GM23338 (cell line): ENCODE measurements around the gene PIK3R4. TPM values are rescaled to one million over a fixed set of nuclear protein-coding genes. Genes with fewer than 3 reads are reported as not detected.

Source experiments
- ATAC-seq: fragments of 200-7000 bp; cut with Tn5 transposase; 3 replicates; pipeline ENCODE4 v1.9.1; 2020
- DNase-seq: peaks from one replicate; pipeline ENCODE4 v3.0.0-alpha.2; 2015; ENCODE audit warnings: low spot score
- H2AFZ ChIP-seq: fragments of 200-600 bp; sonication (generic); 2 replicates; pipeline ENCODE4 v1.8.0; 2016; ENCODE audit warnings: antibody characterized with exemption, mild to moderate bottlenecking, moderate library complexity
- H3F3A ChIP-seq: fragments of 200-600 bp; sonication (generic); replicated peaks from 2 replicates; pipeline ENCODE4 v1.8.0; 2017; ENCODE audit warnings: antibody characterized with exemption, mixed run types, low read depth
- H3K27ac ChIP-seq: fragments of 200-600 bp; sonication (generic); 2 replicates; pipeline ENCODE4 v1.6.1; 2016; ENCODE audit warnings: low read depth
- H3K27me3 ChIP-seq: fragments of 200-600 bp; sonication (generic); 2 replicates; pipeline ENCODE4 v1.8.0; 2016; ENCODE audit warnings: mild to moderate bottlenecking, mixed run types, moderate library complexity; ENCODE audit not compliant: insufficient read depth
- H3K36me3 ChIP-seq: fragments of 200-600 bp; sonication (generic); 2 replicates; pipeline ENCODE4 v1.8.0; 2016; ENCODE audit warnings: mild to moderate bottlenecking; ENCODE audit not compliant: insufficient read depth
- H3K4me1 ChIP-seq: fragments of 200-600 bp; sonication (generic); 2 replicates; pipeline ENCODE4 v1.8.0; 2016; ENCODE audit warnings: mild to moderate bottlenecking, moderate library complexity; ENCODE audit not compliant: insufficient read depth
- H3K4me2 ChIP-seq: fragments of 200-600 bp; sonication (generic); 2 replicates; pipeline ENCODE4 v1.7.1; 2017; ENCODE audit warnings: mixed run types
- H3K4me3 ChIP-seq: fragments of 200-600 bp; sonication (generic); 2 replicates; pipeline ENCODE4 v1.6.1; 2016; ENCODE audit warnings: mixed run types
- H3K79me2 ChIP-seq: fragments of 200-600 bp; sonication (generic); replicated peaks from 2 replicates; pipeline ENCODE4 v1.8.0; 2017; ENCODE audit warnings: mild to moderate bottlenecking; ENCODE audit not compliant: insufficient read depth
- H3K9me2 ChIP-seq: fragments of 200-600 bp; sonication (generic); 2 replicates; pipeline ENCODE4 v1.8.0; 2017; ENCODE audit not compliant: insufficient read depth
- H4K20me1 ChIP-seq: fragments of 200-600 bp; sonication (generic); replicated peaks from 2 replicates; pipeline ENCODE4 v1.8.0; 2017; ENCODE audit warnings: mild to moderate bottlenecking; ENCODE audit not compliant: insufficient read depth
- H3K27ac Mint-ChIP-seq: 2 replicates; pipeline ENCODE4 v1.8.0; 2020; ENCODE audit warnings: inconsistent platforms, mild to moderate bottlenecking, moderate library complexity, mixed read lengths
- H3K27me3 Mint-ChIP-seq: 3 replicates; pipeline ENCODE4 v1.8.0; 2022; ENCODE audit warnings: low read depth, mild to moderate bottlenecking, moderate library complexity, mixed read lengths, inconsistent platforms; ENCODE audit not compliant: insufficient read depth, poor library complexity
- H3K36me3 Mint-ChIP-seq: 3 replicates; pipeline ENCODE4 v1.8.0; 2021; ENCODE audit warnings: low read depth, mild to moderate bottlenecking, inconsistent platforms, moderate library complexity, mixed read lengths
- H3K4me1 Mint-ChIP-seq: 3 replicates; pipeline ENCODE4 v1.8.0; 2020; ENCODE audit warnings: mild to moderate bottlenecking, inconsistent platforms, mixed read lengths
- H3K4me3 Mint-ChIP-seq: 3 replicates; pipeline ENCODE4 v1.8.0; 2021; ENCODE audit warnings: moderate library complexity, mild to moderate bottlenecking, inconsistent platforms, mixed read lengths
- H3K9me3 Mint-ChIP-seq: 3 replicates; pipeline ENCODE4 v1.8.0; 2020; ENCODE audit warnings: moderate library complexity, mild to moderate bottlenecking, inconsistent platforms, mixed read lengths
- CREB1 ChIP-seq: fragments of 250-450 bp; sonication (Bioruptor Pico); IDR thresholded peaks from 2 replicates; pipeline ENCODE4 v1.5.0; 2020; ENCODE audit warnings: low read depth, mild to moderate bottlenecking, moderate library complexity
- EZH2 ChIP-seq: fragments of 200-600 bp; sonication (generic); IDR thresholded peaks from one replicate; pipeline ENCODE4 v1.8.0; 2017; ENCODE audit warnings: antibody characterized with exemption, mild to moderate bottlenecking, low read depth; ENCODE audit not compliant: unreplicated experiment
- EZH2phosphoT487 ChIP-seq: fragments of 200-600 bp; sonication (generic); IDR thresholded peaks from one replicate; pipeline ENCODE4 v1.8.1; 2018; ENCODE audit warnings: antibody characterized with exemption; ENCODE audit not compliant: unreplicated experiment
- JUNB ChIP-seq: IDR thresholded peaks from one replicate; pipeline ENCODE4 v1.6.1; 2016; ENCODE audit warnings: antibody characterized with exemption; ENCODE audit not compliant: unreplicated experiment
- NANOG ChIP-seq: IDR thresholded peaks from 2 replicates; pipeline ENCODE4 v1.6.1; 2016; ENCODE audit warnings: antibody characterized with exemption, borderline replicate concordance
- POLR2AphosphoS5 ChIP-seq: IDR thresholded peaks from 2 replicates; pipeline ENCODE4 v1.6.1; 2016; ENCODE audit warnings: antibody characterized with exemption, low read depth
- ZNF114 ChIP-seq: fragments of 250-450 bp; sonication (Bioruptor Pico); IDR thresholded peaks from 2 replicates; pipeline ENCODE4 v1.5.0; 2020; ENCODE audit warnings: mild to moderate bottlenecking, moderate library complexity
- ZNF331 ChIP-seq: fragments of 250-450 bp; sonication (Bioruptor Pico); IDR thresholded peaks from 2 replicates; pipeline ENCODE4 v1.5.0; 2020; ENCODE audit warnings: low read depth, mild to moderate bottlenecking, moderate library complexity
- polyA plus RNA-seq: library from polyadenylated mRNA; unstranded; fragments of >200 nt; fragmentation: Nextera tagmentation; extraction: Ambion mirVana; gene quantifications from 2 replicates; pipeline ENCODE4 v1.2.1, GENCODE V29; 2016
- total RNA-seq: library from RNA; depleted of rRNA; stranded (reverse); fragments of >200 nt; shearing (Covaris generic); gene quantifications from 2 replicates; pipeline ENCODE4 v1.2.3, GENCODE V29; 2014
- TF ChIP-seq, protein P1 (sequence below), 2 experiments: fragments of 200-600 bp in 1 of 2; sonication (generic) in 1 of 2; conservative IDR thresholded peaks; 2 replicates each; pipeline versions ENCODE4 v1.5.1 to v1.6.1; 2016 to 2017; ENCODE audit warnings: antibody characterized with exemption in 2 of 2, low read depth in 2 of 2, mild to moderate bottlenecking in 2 of 2, moderate library complexity in 1 of 2
- TF ChIP-seq, protein P2 (sequence below): IDR thresholded peaks from 2 replicates; pipeline ENCODE4 v1.6.1; 2016; ENCODE audit warnings: antibody characterized with exemption
- TF ChIP-seq, protein P3 (sequence below): fragments of 250-450 bp; sonication (Bioruptor Pico); IDR thresholded peaks from 2 replicates; pipeline ENCODE4 v1.5.0; 2020; ENCODE audit warnings: mild to moderate bottlenecking, moderate library complexity

PIK3R4 gene
- total and polyA plus RNA-seq, 2 experiments from 2014 or later = 48.8 to 65.1 TPM

- TF ChIP-seq, protein P1, sequence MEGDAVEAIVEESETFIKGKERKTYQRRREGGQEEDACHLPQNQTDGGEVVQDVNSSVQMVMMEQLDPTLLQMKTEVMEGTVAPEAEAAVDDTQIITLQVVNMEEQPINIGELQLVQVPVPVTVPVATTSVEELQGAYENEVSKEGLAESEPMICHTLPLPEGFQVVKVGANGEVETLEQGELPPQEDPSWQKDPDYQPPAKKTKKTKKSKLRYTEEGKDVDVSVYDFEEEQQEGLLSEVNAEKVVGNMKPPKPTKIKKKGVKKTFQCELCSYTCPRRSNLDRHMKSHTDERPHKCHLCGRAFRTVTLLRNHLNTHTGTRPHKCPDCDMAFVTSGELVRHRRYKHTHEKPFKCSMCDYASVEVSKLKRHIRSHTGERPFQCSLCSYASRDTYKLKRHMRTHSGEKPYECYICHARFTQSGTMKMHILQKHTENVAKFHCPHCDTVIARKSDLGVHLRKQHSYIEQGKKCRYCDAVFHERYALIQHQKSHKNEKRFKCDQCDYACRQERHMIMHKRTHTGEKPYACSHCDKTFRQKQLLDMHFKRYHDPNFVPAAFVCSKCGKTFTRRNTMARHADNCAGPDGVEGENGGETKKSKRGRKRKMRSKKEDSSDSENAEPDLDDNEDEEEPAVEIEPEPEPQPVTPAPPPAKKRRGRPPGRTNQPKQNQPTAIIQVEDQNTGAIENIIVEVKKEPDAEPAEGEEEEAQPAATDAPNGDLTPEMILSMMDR (conservative IDR thresholded peaks at IDR 0.05; ENCODE audit: low read depth in 2 of 2) = no peak
- no peak for TF ChIP-seq ZNF331 (CRISPR knock-in tag)
- TF ChIP-seq ZNF114 (CRISPR knock-in tag) = no peak
- TF ChIP-seq, protein P2, sequence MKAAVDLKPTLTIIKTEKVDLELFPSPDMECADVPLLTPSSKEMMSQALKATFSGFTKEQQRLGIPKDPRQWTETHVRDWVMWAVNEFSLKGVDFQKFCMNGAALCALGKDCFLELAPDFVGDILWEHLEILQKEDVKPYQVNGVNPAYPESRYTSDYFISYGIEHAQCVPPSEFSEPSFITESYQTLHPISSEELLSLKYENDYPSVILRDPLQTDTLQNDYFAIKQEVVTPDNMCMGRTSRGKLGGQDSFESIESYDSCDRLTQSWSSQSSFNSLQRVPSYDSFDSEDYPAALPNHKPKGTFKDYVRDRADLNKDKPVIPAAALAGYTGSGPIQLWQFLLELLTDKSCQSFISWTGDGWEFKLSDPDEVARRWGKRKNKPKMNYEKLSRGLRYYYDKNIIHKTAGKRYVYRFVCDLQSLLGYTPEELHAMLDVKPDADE = no peak
- no peak for TF ChIP-seq JUNB
- no peak for TF ChIP-seq POLR2AphosphoS5
- no peak for TF ChIP-seq EZH2
- no peak for TF ChIP-seq CREB1 (CRISPR knock-in tag)
Observed at GRCh38 chr3:130658678-130659077, 88.0 kb downstream of the PIK3R4 start (continued).

- no peaks in the 10 kb centered on the region for H3F3A ChIP-seq
- Mint-ChIP-seq H3K4me1 (peaks cover 4% of the 10 kb centered on the region; the same call in 2 of the 3 replicates), H3K27ac (no peak overlapping the region), H3K36me3 (peaks cover 14% of the 10 kb centered on the region), H3K4me3 (no peak overlapping the region), H3K9me3 (0 out of 3 replicates have a peak, but pooled peaks cover 4% of the 10 kb centered on the region), H3K27me3 (no peaks in the 10 kb centered on the region)
- H4K20me1 ChIP-seq = no peaks in the 10 kb centered on the region; the same call in 1 of the 2 replicates
- no peaks in the 10 kb centered on the region for H3K79me2 ChIP-seq
- H3K27ac ChIP-seq = no peak overlapping the region
- no peak overlapping the region for H2AFZ ChIP-seq
- ATAC-seq = no peak
- H3K27me3 ChIP-seq = no peaks in the 10 kb centered on the region
- DNase-seq = no peak
- no peaks in the 10 kb centered on the region for H3K36me3 ChIP-seq
- no peaks in the 10 kb centered on the region for H3K4me1 ChIP-seq
- H3K9me2 ChIP-seq = no peaks in the 10 kb centered on the region
- H3K4me3 ChIP-seq = no peak overlapping the region
- H3K4me2 ChIP-seq = no peak overlapping the region
- TF ChIP-seq, protein P1 (conservative IDR thresholded peaks at IDR 0.05; ENCODE audit: low read depth in 2 of 2) = no peak
- TF ChIP-seq, protein P3, sequence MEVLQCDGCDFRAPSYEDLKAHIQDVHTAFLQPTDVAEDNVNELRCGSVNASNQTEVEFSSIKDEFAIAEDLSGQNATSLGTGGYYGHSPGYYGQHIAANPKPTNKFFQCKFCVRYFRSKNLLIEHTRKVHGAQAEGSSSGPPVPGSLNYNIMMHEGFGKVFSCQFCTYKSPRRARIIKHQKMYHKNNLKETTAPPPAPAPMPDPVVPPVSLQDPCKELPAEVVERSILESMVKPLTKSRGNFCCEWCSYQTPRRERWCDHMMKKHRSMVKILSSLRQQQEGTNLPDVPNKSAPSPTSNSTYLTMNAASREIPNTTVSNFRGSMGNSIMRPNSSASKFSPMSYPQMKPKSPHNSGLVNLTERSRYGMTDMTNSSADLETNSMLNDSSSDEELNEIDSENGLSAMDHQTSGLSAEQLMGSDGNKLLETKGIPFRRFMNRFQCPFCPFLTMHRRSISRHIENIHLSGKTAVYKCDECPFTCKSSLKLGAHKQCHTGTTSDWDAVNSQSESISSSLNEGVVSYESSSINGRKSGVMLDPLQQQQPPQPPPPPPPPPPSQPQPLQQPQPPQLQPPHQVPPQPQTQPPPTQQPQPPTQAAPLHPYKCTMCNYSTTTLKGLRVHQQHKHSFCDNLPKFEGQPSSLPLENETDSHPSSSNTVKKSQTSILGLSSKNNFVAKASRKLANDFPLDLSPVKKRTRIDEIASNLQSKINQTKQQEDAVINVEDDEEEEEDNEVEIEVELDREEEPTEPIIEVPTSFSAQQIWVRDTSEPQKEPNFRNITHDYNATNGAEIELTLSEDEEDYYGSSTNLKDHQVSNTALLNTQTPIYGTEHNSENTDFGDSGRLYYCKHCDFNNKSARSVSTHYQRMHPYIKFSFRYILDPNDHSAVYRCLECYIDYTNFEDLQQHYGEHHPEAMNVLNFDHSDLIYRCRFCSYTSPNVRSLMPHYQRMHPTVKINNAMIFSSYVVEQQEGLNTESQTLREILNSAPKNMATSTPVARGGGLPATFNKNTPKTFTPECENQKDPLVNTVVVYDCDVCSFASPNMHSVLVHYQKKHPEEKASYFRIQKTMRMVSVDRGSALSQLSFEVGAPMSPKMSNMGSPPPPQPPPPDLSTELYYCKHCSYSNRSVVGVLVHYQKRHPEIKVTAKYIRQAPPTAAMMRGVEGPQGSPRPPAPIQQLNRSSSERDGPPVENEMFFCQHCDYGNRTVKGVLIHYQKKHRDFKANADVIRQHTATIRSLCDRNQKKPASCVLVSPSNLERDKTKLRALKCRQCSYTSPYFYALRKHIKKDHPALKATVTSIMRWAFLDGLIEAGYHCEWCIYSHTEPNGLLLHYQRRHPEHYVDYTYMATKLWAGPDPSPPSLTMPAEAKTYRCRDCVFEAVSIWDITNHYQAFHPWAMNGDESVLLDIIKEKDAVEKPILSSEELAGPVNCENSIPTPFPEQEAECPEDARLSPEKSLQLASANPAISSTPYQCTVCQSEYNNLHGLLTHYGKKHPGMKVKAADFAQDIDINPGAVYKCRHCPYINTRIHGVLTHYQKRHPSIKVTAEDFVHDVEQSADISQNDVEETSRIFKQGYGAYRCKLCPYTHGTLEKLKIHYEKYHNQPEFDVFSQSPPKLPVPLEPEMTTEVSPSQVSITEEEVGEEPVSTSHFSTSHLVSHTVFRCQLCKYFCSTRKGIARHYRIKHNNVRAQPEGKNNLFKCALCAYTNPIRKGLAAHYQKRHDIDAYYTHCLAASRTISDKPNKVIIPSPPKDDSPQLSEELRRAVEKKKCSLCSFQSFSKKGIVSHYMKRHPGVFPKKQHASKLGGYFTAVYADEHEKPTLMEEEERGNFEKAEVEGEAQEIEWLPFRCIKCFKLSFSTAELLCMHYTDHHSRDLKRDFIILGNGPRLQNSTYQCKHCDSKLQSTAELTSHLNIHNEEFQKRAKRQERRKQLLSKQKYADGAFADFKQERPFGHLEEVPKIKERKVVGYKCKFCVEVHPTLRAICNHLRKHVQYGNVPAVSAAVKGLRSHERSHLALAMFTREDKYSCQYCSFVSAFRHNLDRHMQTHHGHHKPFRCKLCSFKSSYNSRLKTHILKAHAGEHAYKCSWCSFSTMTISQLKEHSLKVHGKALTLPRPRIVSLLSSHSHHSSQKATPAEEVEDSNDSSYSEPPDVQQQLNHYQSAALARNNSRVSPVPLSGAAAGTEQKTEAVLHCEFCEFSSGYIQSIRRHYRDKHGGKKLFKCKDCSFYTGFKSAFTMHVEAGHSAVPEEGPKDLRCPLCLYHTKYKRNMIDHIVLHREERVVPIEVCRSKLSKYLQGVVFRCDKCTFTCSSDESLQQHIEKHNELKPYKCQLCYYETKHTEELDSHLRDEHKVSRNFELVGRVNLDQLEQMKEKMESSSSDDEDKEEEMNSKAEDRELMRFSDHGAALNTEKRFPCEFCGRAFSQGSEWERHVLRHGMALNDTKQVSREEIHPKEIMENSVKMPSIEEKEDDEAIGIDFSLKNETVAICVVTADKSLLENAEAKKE = no peak
- TF ChIP-seq JUNB (no peak), NANOG (no peak), ZNF331 (CRISPR knock-in tag) (no peak), CREB1 (CRISPR knock-in tag) (no peak), ZNF114 (CRISPR knock-in tag) (no peak), EZH2phosphoT487 (no peak), EZH2 (no peak)
- TF ChIP-seq, protein P2 = no peak
Observed at GRCh38 chr3:130656627-130657026, 90.0 kb downstream of the PIK3R4 start.
